Activated CD8-positive, alpha-beta memory T cell treated with anti-CD3 and anti-CD28 coated beads, Interleukin-2, amount 10 ng/mL, durations not matched to agents 7 days and 5 days (primary cell): Measurements from ENCODE around the gene EP400. TPM values are rescaled to one million over a fixed set of nuclear protein-coding genes. Genes with fewer than 3 reads are reported as not detected.
"Not testable (repeated sequence)": the region's sequence is repeated elsewhere in the genome, so short reads cannot be mapped to it uniquely, and the experiment has no call there.

Experiments used
- ATAC-seq: fragments of 150-1000 bp; cut with Tn5 transposase; one replicate; pipeline ENCODE4 v1.10.0; 2021; ENCODE audit warnings: moderate library complexity
- CTCF ChIA-PET: fragments of 350-600 bp; sonication (Branson Sonifier 250); formaldehyde crosslinking; loops from one replicate; lab custom pipeline; 2021; ENCODE audit warnings: antibody characterized with exemption; lab: Charles Lee
- DNase-seq: peaks from one replicate; pipeline ENCODE4 v3.0.0-alpha.2; 2020
- H3K27ac Mint-ChIP-seq: one replicate; pipeline ENCODE4 v1.8.0; 2021; ENCODE audit warnings: mild to moderate bottlenecking, mixed read lengths
- H3K27me3 Mint-ChIP-seq: one replicate; pipeline ENCODE4 v1.8.0; 2021; ENCODE audit warnings: mixed read lengths
- H3K36me3 Mint-ChIP-seq: one replicate; pipeline ENCODE4 v1.8.0; 2021; ENCODE audit warnings: mild to moderate bottlenecking, mixed read lengths
- H3K4me1 Mint-ChIP-seq: one replicate; pipeline ENCODE4 v1.8.0; 2021; ENCODE audit warnings: mixed read lengths
- H3K4me3 Mint-ChIP-seq: one replicate; pipeline ENCODE4 v1.8.0; 2021; ENCODE audit warnings: mild to moderate bottlenecking, moderate library complexity, mixed read lengths
- H3K9me3 Mint-ChIP-seq: one replicate; pipeline ENCODE4 v1.8.0; 2022; ENCODE audit warnings: low read depth, mixed read lengths
- total RNA-seq, 2 experiments: library from RNA; stranded (reverse); gene quantifications; one replicate each; pipeline ENCODE4 v1.2.3, GENCODE V29; 2021

The EP400 gene
- total RNA-seq, 2 experiments from 2014 or later = 54.1 to 68.0 TPM

DNA sequence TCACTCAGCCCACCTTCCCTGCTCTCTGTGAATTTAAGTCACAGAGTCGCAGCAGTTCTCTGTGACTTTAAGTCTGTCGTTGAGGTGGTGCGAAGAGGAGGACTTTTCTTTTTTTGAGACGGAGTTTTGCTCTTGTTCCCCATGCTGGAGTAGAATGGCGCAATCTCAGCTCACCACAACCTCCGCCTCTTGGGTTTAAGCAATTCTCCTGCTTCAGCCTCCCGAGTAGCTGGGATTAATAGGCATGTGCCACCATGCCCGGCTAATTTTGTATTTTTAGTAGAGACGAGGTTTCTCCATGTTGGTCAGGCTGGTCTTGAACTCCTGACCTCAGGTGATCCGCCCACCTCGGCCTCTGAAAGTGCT is 35.8 kb downstream of the EP400 start:
- peaks cover 24% of the 10 kb centered on the region for H3K36me3 Mint-ChIP-seq
- H3K4me1 Mint-ChIP-seq, CTCF ChIA-PET, H3K4me3 Mint-ChIP-seq, H3K9me3 Mint-ChIP-seq, DNase-seq, H3K27ac Mint-ChIP-seq, ATAC-seq, H3K27me3 Mint-ChIP-seq: not testable (repeated sequence)

DNA sequence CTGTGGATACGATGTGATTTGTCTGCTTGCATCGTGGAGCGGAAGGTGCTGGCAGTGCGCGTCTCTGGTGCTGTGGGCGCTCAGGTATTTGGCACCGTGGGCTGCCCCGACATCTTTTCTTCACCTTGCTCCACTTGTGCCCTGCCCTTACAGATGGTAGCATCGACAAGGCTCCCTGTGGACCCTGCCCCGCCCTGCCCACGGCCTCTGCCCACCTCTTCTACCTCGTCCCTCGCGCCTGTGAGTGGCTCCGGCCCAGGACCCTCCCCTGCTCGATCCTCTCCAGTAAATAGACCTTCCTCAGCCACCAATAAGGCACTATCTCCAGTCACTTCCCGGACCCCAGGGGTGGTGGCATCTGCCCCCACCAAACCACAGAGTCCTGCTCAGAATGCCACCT is 36.6 kb downstream of the EP400 start:
- ATAC-seq = no peak
- CTCF ChIA-PET = interaction anchor here (0.6 kb wide), 1 partner anchor 73 kb away, joined by 3 read pairs; no protein-coding TSS in a partner anchor
- Mint-ChIP-seq H3K4me1 (peaks cover 5% of the 10 kb centered on the region), H3K27ac (peak overlapping the region; percentile 9), H3K4me3 (no peak overlapping the region), H3K27me3 (no peaks in the 10 kb centered on the region), H3K36me3 (peaks cover 25% of the 10 kb centered on the region), H3K9me3 (no peaks in the 10 kb centered on the region)
- DNase-seq = no peak

DNA sequence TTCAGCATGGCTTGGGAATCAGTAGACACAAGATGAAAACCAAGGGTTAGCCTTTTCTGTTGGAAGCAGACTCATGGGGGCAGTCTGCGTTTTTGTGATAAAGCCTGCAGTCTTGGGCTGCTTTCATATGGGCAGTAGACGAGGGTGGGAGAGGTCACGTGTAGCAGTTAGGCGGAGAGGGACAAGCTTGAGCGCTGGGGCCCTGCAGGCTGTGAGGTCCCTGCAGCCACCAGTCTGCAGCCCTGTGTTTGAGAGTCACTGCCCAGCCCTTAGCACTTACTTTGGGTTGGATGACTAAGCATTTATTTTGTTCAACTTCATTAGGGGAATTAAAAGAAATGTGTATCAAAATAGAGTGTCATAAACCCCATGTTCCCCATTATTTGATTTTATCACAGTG is 37.2 kb downstream of the EP400 start:
- CTCF ChIA-PET = interaction anchor here (0.6 kb wide), 1 partner anchor 74 kb away, joined by 3 read pairs; no protein-coding TSS in a partner anchor
- Mint-ChIP-seq H3K27me3 (no peaks in the 10 kb centered on the region), H3K4me3 (no peak overlapping the region), H3K4me1 (peaks cover 5% of the 10 kb centered on the region), H3K27ac (no peak overlapping the region), H3K36me3 (peaks cover 25% of the 10 kb centered on the region), H3K9me3 (no peaks in the 10 kb centered on the region)
- no peak for DNase-seq
- ATAC-seq = no peak

DNA sequence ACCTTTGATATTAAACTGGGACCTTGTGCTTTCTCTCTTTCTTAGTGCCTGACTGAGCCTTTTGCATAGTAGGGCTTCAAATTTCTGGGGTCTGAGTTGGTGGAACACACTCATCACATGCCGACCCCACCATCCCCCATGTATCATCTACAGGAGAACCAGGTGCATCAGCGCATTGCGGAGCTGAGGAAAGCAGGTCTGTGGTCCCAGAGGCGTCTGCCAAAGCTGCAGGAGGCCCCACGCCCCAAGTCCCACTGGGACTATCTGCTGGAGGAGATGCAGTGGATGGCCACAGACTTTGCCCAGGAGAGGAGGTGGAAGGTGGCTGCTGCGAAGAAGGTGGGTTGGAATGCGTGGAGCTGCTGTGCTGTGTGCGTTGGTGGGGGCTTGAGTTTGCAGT is 37.8 kb downstream of the EP400 start:
- CTCF ChIA-PET = no interaction called here
- Mint-ChIP-seq H3K4me1 (peaks cover 3% of the 10 kb centered on the region), H3K36me3 (peaks cover 31% of the 10 kb centered on the region), H3K4me3 (no peak overlapping the region), H3K27ac (peak overlapping the region; percentile 51), H3K9me3 (no peaks in the 10 kb centered on the region), H3K27me3 (no peaks in the 10 kb centered on the region)
- no peak for ATAC-seq
- DNase-seq = peak; percentile 16

DNA sequence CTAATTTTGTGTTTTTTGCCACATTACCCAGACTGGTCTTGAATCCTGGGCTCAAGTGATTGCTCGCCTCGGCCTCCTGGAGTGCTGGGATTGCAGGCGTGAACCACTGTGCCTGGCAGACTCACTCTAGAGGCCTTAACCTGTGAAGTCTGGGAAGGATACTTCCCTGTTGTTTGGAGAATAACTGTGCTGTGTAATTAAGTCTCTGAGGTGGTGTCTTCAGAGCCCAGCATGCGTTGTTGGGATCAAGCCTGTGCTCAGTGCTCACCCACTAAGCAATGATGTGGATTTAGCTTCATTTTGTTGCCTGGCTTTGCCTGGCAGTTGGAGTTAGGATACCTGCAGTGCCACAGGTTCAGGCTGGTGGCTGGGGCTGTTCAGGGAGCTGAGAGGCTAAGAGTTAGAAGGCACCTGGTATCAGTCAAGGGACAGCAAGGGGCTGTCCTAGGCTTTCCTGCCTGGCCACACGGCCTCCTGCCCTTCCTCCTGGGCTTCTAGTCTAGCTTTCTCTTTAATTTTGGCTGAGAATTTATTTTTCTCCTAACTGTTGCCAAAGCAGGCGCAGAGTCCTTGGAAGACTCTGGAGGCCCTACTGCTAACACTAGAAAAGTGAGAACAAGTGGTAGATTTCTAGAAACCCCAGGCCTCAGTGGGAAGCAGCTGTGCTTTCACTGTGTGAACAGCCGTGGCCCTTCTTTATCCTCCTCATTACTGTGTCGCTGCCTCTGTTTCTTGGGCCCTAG is 38.5 kb downstream of the EP400 start:
- H3K36me3 Mint-ChIP-seq = peaks cover 31% of the 10 kb centered on the region
- no peak overlapping the region for H3K4me3 Mint-ChIP-seq
- no peaks in the 10 kb centered on the region for H3K9me3 Mint-ChIP-seq
- H3K27ac Mint-ChIP-seq = peak overlapping the region; percentile 12
- peaks cover 3% of the 10 kb centered on the region for H3K4me1 Mint-ChIP-seq
- ATAC-seq (no peak), DNase-seq (peak; percentile 4)
- H3K27me3 Mint-ChIP-seq = no peaks in the 10 kb centered on the region
- CTCF ChIA-PET = no interaction called here

DNA sequence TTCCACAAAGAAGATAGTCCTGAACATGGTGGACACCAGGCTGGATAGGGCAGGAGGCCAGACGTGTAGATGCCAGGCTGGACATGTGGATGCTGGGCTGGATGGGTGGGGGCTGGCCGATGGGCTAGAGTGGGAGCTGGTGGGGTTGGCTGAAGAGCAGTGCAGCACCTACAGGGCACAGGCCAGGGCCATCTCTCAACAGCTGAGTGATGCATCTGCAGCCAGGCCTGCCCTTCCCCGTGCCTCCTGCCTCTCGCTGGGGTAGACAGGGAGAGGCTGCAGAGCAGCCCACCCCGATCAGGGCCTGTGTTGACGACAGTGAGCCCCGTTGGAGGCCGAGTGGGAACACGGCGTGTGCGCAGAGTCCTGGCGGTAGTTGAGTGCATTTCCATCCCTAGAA is 39.3 kb downstream of the EP400 start:
- Mint-ChIP-seq H3K4me3 (no peak overlapping the region), H3K27me3 (no peaks in the 10 kb centered on the region), H3K9me3 (no peaks in the 10 kb centered on the region), H3K4me1 (peaks cover 3% of the 10 kb centered on the region), H3K27ac (no peak overlapping the region), H3K36me3 (peaks cover 33% of the 10 kb centered on the region)
- DNase-seq (peak; percentile 27), ATAC-seq (no peak)
- CTCF ChIA-PET = no interaction called here

DNA sequence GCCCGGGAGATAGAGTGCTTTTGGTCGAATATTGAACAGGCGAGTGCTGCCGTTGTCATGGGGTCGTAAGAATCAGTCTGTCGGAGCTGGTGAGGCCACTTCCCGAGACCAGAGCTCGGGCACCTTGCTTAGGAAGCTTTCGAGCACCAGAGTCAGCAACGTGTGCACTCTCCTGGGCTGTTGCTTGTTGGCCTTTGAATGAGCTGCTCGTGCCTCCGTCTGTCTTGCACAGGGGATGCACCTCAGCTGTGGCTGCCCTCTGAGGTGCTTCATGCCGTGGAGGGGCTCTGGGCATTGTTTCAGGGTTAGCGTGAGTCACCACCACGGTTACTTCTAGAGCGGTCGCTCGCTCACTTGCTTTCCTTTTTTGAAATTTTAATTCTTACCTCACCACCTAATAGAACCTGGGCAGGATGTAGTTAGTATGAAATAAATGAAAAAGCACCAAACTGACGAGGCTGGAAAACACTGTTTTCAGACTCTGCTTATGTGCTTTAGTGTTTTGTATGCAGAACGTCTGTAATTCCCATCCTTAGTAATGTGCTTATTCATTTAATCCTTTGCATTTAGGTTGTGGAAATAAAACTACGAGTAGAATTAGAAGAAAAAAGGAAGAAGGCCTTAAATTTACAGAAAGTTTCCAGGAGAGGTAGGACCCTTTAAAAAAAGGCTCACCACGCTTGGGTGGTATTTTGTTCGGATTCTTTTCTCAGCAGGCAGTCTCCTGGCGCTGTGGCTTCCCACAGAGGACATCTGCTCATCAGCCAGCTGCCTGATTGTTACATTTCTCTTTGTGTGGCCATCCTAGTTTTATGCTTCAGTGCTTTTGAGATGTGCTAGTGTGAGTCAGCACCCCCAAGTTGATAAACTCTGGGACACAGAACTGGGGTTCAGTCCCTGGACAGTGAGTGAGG is 40.6 kb downstream of the EP400 start:
- Mint-ChIP-seq H3K9me3 (no peaks in the 10 kb centered on the region), H3K27ac (no peak overlapping the region), H3K27me3 (no peaks in the 10 kb centered on the region), H3K36me3 (peaks cover 40% of the 10 kb centered on the region), H3K4me3 (no peak overlapping the region), H3K4me1 (no peaks in the 10 kb centered on the region)
- no peak for ATAC-seq
- CTCF ChIA-PET = interaction anchor here (0.7 kb wide), 1 partner anchor 28 kb away, joined by 3 read pairs; no protein-coding TSS in a partner anchor
- peak; percentile 31 for DNase-seq

DNA sequence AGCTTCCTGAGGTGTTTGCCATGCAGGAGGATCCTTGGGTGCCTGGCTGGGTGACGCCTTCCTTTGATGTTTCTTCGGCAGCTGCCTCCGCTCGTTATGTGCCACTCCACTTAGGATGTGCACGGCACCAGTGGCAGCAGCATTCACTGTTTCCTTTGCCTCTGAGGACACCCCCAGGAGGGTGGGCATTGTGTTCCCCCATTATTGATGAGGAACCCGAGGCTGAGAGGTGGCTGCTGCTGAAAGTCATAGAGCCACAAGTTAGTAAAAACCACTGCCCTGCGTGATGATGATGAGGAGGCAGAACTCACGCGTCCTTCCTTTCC is 41.2 kb downstream of the EP400 start:
- Mint-ChIP-seq H3K27me3 (no peaks in the 10 kb centered on the region), H3K9me3 (no peaks in the 10 kb centered on the region)
- CTCF ChIA-PET = no interaction called here

DNA sequence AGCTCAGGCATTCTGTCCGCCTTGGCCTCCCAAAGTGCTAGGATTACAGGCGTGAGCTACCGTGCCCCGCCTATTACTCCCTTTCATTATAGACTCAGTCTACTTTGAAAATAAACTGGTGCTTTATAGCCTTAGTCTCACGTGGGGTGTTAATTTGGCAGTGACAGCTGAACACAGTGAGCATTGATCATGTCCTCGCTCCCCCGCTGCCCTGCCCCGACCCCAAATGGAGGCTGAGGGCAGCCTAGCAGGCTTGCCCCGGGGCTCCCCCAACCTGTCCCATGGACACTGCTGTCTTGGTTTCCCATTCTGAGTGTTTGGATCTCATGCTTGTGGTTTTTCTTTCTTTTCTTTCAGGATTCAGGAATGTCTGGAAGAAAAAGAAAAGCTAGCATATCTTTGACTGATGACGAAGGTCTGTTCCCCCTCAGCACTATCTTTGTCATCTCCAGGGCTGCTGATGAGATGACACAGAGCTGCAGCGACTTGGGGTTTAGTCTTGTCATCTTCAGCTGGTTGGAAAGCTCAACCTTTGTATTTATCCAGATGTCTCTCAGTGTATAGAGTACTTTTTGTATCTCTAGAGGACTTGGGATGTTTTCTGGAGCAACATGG is 42.2 kb downstream of the EP400 start:
- H3K36me3 Mint-ChIP-seq = peaks cover 36% of the 10 kb centered on the region
- no peaks in the 10 kb centered on the region for H3K27me3 Mint-ChIP-seq
- H3K9me3 Mint-ChIP-seq = no peaks in the 10 kb centered on the region
- CTCF ChIA-PET = no interaction called here
- no peak overlapping the region for H3K27ac Mint-ChIP-seq
- ATAC-seq = no peak
- H3K4me1 Mint-ChIP-seq = no peaks in the 10 kb centered on the region
- peak; percentile 14 for DNase-seq
- no peak overlapping the region for H3K4me3 Mint-ChIP-seq

More for the DNA sequence above, 41.2 kb downstream of the EP400 start:
- H3K4me3 Mint-ChIP-seq = no peak overlapping the region
- DNase-seq = peak; percentile 8
- H3K36me3 Mint-ChIP-seq = peaks cover 41% of the 10 kb centered on the region
- no peak for ATAC-seq
- no peak overlapping the region for H3K27ac Mint-ChIP-seq
- no peaks in the 10 kb centered on the region for H3K4me1 Mint-ChIP-seq

DNA sequence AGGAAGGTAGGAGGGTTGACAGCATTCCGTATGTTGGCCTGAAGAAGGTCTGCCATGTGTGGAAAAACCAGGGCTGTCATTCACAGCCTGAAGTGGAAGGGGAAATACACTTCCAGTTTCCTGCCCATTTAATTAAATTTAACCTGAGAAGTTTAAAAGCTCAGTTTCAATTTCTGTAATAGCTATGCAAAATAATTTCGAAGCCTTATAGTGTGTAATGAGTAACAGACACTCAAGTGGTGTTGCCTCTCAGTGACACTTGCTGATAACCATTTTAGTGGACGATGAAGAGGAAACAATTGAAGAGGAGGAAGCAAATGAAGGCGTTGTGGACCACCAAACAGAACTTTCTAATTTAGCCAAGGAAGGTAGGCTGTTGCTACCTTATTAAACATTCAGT is 44.8 kb downstream of the EP400 start:
- Mint-ChIP-seq H3K36me3 (peaks cover 41% of the 10 kb centered on the region), H3K9me3 (no peaks in the 10 kb centered on the region), H3K4me1 (no peaks in the 10 kb centered on the region), H3K27me3 (no peaks in the 10 kb centered on the region), H3K4me3 (no peak overlapping the region), H3K27ac (no peak overlapping the region)
- DNase-seq (no peak), ATAC-seq (no peak)
- CTCF ChIA-PET = no interaction called here

DNA sequence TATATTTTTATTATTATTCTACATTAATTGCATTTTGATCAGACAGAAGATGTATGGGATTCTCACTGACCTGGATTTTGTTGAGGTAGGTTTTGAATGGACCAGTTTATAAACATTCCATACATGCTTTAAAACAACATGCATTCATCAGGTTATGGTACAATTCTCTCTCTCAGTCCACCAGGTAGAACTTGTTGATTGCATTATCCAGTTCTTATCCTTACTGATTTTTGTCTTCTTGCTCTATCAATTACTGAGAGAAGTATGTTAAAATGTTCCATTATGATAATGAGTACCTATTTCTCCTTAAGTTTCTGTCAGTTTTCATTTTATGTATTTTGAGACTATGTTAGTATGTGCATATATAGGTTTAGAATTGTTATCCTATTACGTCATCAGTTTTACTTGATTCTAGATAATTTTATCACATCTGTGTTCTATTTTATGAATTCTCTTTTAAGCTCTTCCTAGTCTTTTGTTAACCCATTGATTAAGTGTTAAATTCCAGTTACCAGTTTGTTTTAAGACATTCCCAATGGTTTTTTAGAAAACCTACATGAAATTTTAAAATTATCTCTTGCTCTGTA is 50.6 kb downstream of the EP400 start:
- Mint-ChIP-seq H3K4me1 (no peaks in the 10 kb centered on the region), H3K27me3 (no peaks in the 10 kb centered on the region), H3K9me3 (no peaks in the 10 kb centered on the region), H3K27ac (no peak overlapping the region), H3K4me3 (no peak overlapping the region), H3K36me3 (peaks cover 11% of the 10 kb centered on the region)
- ATAC-seq = no peak
- CTCF ChIA-PET = interaction anchor here (0.7 to 1.1 kb wide), 2 partner anchors 27 to 134 kb away, joined by 3 read pairs; no protein-coding TSS in a partner anchor
- DNase-seq = no peak

DNA sequence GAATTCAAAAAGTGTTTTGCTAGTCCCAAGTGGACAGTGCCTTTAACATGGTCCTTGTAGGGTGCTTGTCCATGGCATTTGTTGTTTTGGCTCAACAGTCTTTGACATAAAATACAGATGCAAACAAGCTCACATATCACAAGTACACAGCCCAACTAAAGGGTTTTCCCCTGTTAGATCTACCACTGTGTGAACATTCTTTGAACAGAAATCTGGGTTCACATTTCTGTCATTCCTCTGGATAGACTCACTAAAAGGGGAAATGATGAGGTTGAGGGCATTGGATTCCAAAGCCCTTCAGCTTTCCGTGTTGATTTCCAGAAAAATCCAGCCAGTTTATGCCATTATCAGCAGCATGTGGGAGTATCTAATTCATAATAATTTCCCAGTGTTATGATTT is 54.1 kb downstream of the EP400 start:
- Mint-ChIP-seq H3K4me3 (no peak overlapping the region), H3K4me1 (peaks cover 3% of the 10 kb centered on the region), H3K9me3 (no peaks in the 10 kb centered on the region), H3K27ac (no peak overlapping the region), H3K27me3 (no peaks in the 10 kb centered on the region), H3K36me3 (peaks cover 13% of the 10 kb centered on the region)
- DNase-seq = no peak
- no peak for ATAC-seq
- CTCF ChIA-PET = no interaction called here

DNA sequence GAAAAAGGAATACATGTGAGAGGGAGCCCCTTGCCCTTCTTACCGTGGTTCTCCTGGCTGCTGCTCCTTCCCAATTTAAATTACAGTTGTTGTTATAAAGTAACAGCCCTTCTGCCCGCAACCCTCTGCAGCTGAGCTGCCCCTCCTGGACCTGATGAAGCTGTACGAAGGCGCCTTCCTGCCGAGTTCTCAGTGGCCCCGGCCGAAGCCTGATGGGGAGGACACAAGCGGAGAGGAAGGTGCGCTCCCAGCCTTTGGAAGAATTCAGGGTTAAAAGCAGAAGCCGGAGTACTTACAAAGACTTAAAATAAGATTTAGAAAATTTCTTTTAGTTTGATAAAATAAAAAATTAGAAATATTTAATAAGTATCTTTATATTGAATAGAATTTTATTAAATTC is 55.2 kb downstream of the EP400 start:
- H3K27ac Mint-ChIP-seq = no peak overlapping the region
- no peaks in the 10 kb centered on the region for H3K27me3 Mint-ChIP-seq
- no peaks in the 10 kb centered on the region for H3K9me3 Mint-ChIP-seq
- CTCF ChIA-PET = no interaction called here
- DNase-seq (no peak), ATAC-seq (no peak)
- H3K4me1 Mint-ChIP-seq = peaks cover 3% of the 10 kb centered on the region
- H3K4me3 Mint-ChIP-seq = no peak overlapping the region
- peaks cover 14% of the 10 kb centered on the region for H3K36me3 Mint-ChIP-seq
